ENCODE measurements around the gene MAP1B. TPM values are rescaled to one million over a fixed set of nuclear protein-coding genes. Genes with fewer than 3 reads are reported as not detected.

Gene MAP1B
- total RNA-seq, 1 donor, result 74.3 TPM

- no peak overlapping the region for H3K4me3 ChIP-seq (ENCODE audit: low read depth, low read length)
- DNase-seq (ENCODE audit: low read depth), result no peak
- TF ChIP-seq, protein P1, sequence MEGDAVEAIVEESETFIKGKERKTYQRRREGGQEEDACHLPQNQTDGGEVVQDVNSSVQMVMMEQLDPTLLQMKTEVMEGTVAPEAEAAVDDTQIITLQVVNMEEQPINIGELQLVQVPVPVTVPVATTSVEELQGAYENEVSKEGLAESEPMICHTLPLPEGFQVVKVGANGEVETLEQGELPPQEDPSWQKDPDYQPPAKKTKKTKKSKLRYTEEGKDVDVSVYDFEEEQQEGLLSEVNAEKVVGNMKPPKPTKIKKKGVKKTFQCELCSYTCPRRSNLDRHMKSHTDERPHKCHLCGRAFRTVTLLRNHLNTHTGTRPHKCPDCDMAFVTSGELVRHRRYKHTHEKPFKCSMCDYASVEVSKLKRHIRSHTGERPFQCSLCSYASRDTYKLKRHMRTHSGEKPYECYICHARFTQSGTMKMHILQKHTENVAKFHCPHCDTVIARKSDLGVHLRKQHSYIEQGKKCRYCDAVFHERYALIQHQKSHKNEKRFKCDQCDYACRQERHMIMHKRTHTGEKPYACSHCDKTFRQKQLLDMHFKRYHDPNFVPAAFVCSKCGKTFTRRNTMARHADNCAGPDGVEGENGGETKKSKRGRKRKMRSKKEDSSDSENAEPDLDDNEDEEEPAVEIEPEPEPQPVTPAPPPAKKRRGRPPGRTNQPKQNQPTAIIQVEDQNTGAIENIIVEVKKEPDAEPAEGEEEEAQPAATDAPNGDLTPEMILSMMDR (IDR thresholded peaks at IDR 0.05; ENCODE audit: insufficient read depth, low read depth, low read length), result no peak
Observed at GRCh38 chr5:72199681-72200080, 92.4 kb downstream of the MAP1B start.

- H3K4me3 ChIP-seq (ENCODE audit: low read depth, low read length), result no peak overlapping the region
- no peak for DNase-seq (ENCODE audit: low read depth)
- TF ChIP-seq, protein P1 (IDR thresholded peaks at IDR 0.05; ENCODE audit: insufficient read depth, low read depth, low read length), result no peak
Observed at GRCh38 chr5:72202331-72202825, 95.1 kb downstream of the MAP1B start.

- DNase-seq (ENCODE audit: low read depth), result no peak
- no peak overlapping the region for H3K4me3 ChIP-seq (ENCODE audit: low read depth, low read length)
- TF ChIP-seq, protein P1 (IDR thresholded peaks at IDR 0.05; ENCODE audit: insufficient read depth, low read depth, low read length), result no peak
Observed at GRCh38 chr5:72203251-72203845, 96.1 kb downstream of the MAP1B start.

DNA sequence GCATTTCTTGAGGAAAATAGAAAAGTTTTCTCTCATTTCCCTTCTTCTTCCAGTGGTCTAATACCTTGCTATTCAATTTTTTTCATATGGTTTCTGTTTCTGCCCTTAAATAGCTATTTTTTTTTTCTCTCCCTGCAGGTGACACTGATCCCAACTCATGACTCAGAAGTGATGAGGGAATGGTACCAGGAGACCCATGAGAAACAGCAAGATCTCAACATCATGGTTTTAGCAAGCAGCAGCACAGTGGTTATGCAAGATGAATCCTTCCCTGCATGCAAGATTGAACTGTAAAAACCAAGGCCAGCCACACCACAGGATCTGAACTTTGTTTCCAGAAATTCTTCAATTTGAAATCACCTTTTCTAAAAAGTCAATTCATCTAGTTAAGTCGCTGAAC, 97.7 kb downstream of the MAP1B start:
- no peak overlapping the region for H3K4me3 ChIP-seq (ENCODE audit: low read depth, low read length)
- TF ChIP-seq, protein P1 (IDR thresholded peaks at IDR 0.05; ENCODE audit: insufficient read depth, low read depth, low read length), result no peak
- peak; percentile 17 for DNase-seq (ENCODE audit: low read depth)

- DNase-seq (ENCODE audit: low read depth), result peak; percentile 45
- TF ChIP-seq, protein P1 (IDR thresholded peaks at IDR 0.05; ENCODE audit: insufficient read depth, low read depth, low read length), result no peak
- no peak overlapping the region for H3K4me3 ChIP-seq (ENCODE audit: low read depth, low read length)
Observed at GRCh38 chr5:72205431-72206009, 98.2 kb downstream of the MAP1B start.

DNA sequence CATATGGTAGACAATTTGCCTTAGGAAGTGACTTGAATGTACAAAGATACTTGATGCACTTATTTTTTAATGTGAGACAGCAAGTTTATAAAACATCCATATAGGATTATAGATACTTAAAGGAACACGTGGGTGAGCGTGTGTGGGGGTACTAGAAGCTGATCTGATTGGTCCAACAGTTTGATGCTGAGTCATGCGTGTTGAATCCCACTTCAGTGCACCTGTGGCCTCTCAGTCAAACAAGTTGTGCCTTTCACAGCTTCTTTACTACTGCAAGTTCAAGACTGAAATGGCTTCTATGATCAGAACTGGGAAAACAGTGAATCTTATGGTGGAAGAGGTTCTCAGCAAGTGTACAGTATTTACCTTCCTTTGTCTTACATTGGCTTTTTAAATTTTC, 98.9 kb downstream of the MAP1B start:
- no peak overlapping the region for H3K4me3 ChIP-seq (ENCODE audit: low read depth, low read length)
- no peak for DNase-seq (ENCODE audit: low read depth)
- TF ChIP-seq, protein P1 (IDR thresholded peaks at IDR 0.05; ENCODE audit: insufficient read depth, low read depth, low read length), result no peak
